ENCODE data around the gene LCOR. TPM values are rescaled to one million over a fixed set of nuclear protein-coding genes. Genes with fewer than 3 reads are reported as not detected.

Gene LCOR
- total RNA-seq, 4 donors from 2014 or later, result 19.8 to 25.1 (median 21.7) TPM

GRCh38 chr10:96850825-96851224 is 18.7 kb downstream of the LCOR start:
- Histone ChIP-seq H3K27ac (peak overlapping the region in 1 of 4 donors; percentile 11), H3K9me3 (no peaks in the 10 kb centered on the region), H3K27me3 (no peaks in the 10 kb centered on the region), H3K36me3 (no peaks in the 10 kb centered on the region), H3K4me3 (no peak overlapping the region), H3K4me1 (peaks cover 0 to 36% (median 5%) of the 10 kb centered on the region in 4 donors)
- WGBS, 2 donors, result 65 to 70% methylated on average over 3 of the region's 3 CpGs
- TF ChIP-seq CTCF (IDR thresholded peaks at IDR 0.05) (no peak), EP300 (IDR thresholded peaks at IDR 0.05) (no peak), POLR2A (IDR thresholded peaks at IDR 0.05) (no peak)
- no peak for DNase-seq (ENCODE audit: low spot score in 2 of 2)

- 39 to 48% methylated on average over 6 of the region's 6 CpGs for WGBS, 2 donors
- H3K4me3 ChIP-seq, result no peak overlapping the region
- H3K9me3 ChIP-seq, result no peaks in the 10 kb centered on the region
- H3K4me1 ChIP-seq, result peaks cover 0 to 38% (median 5%) of the 10 kb centered on the region in 4 donors
- H3K36me3 ChIP-seq, result no peaks in the 10 kb centered on the region
- H3K27me3 ChIP-seq, result no peaks in the 10 kb centered on the region
- H3K27ac ChIP-seq, result peak overlapping the region in 1 of 4 donors; percentile 11
- no peak for DNase-seq (ENCODE audit: low spot score in 2 of 2)
- TF ChIP-seq POLR2A (IDR thresholded peaks at IDR 0.05) (no peak), EP300 (IDR thresholded peaks at IDR 0.05) (no peak), CTCF (IDR thresholded peaks at IDR 0.05) (no peak)
Observed at GRCh38 chr10:96851281-96851680, 19.2 kb downstream of the LCOR start.

- Histone ChIP-seq H3K9me3 (no peaks in the 10 kb centered on the region), H3K27ac (no peak overlapping the region), H3K4me1 (peaks cover 0 to 42% (median 1%) of the 10 kb centered on the region in 4 donors), H3K4me3 (no peak overlapping the region), H3K27me3 (no peaks in the 10 kb centered on the region), H3K36me3 (peaks cover 0 to 14% (median 0%) of the 10 kb centered on the region in 3 donors)
- TF ChIP-seq POLR2A (IDR thresholded peaks at IDR 0.05) (no peak), EP300 (IDR thresholded peaks at IDR 0.05) (no peak), CTCF (IDR thresholded peaks at IDR 0.05) (no peak)
- WGBS, 2 donors, result 81 to 82% methylated on average over 3 of the region's 3 CpGs
- DNase-seq (ENCODE audit: low spot score in 2 of 2), result no peak
Observed at GRCh38 chr10:96856317-96856716, 24.2 kb downstream of the LCOR start.

- no peaks in the 10 kb centered on the region for H3K9me3 ChIP-seq
- H3K4me1 ChIP-seq, result peaks cover 0 to 31% (median 0%) of the 10 kb centered on the region in 4 donors
- WGBS, 2 donors, result 82 to 83% methylated on average over 4 of the region's 4 CpGs
- no peak overlapping the region for H3K4me3 ChIP-seq
- no peak overlapping the region for H3K27ac ChIP-seq
- DNase-seq (ENCODE audit: low spot score in 2 of 2), result no peak
- no peaks in the 10 kb centered on the region for H3K27me3 ChIP-seq
- TF ChIP-seq EP300 (IDR thresholded peaks at IDR 0.05), result no peak
- no peak for TF ChIP-seq CTCF (IDR thresholded peaks at IDR 0.05)
- TF ChIP-seq POLR2A (IDR thresholded peaks at IDR 0.05), result no peak
- peaks cover 0 to 26% (median 0%) of the 10 kb centered on the region in 3 donors for H3K36me3 ChIP-seq
Observed at GRCh38 chr10:96857301-96858012, 25.4 kb downstream of the LCOR start.

GRCh38 chr10:96858038-96858705 is 26.1 kb downstream of the LCOR start:
- 62 to 77% methylated on average over 2 of the region's 2 CpGs for WGBS, 2 donors
- H3K27me3 ChIP-seq, result no peaks in the 10 kb centered on the region
- H3K4me3 ChIP-seq, result no peak overlapping the region
- no peaks in the 10 kb centered on the region for H3K9me3 ChIP-seq
- TF ChIP-seq CTCF (IDR thresholded peaks at IDR 0.05), result no peak
- H3K27ac ChIP-seq, result no peak overlapping the region
- peaks cover 0 to 31% (median under 1%) of the 10 kb centered on the region in 4 donors for H3K4me1 ChIP-seq
- no peak for DNase-seq (ENCODE audit: low spot score in 2 of 2)
- peaks cover 0 to 27% (median 0%) of the 10 kb centered on the region in 3 donors for H3K36me3 ChIP-seq
